ENCODE data around the gene FAU. TPM values are rescaled to one million over a fixed set of nuclear protein-coding genes. Genes with fewer than 3 reads are reported as not detected.
A peak's percentile ranks its signal among the peaks of the same experiment; 100 is the strongest.

FAU gene
- total and polyA plus RNA-seq, 9 of the 15 experiments (the other 6 are each of a cell fraction or from before 2014, with no cell fraction given), result 433 to 1,827 (median 942) TPM

- no peak overlapping the region for H3K27ac ChIP-seq (ENCODE audit: extremely low read depth, low read depth, low read length)
- 42% methylated on average over 2 of the region's 2 CpGs for WGBS (ENCODE audit: insufficient coverage, low coverage, missing lambda C conversion rate)
- no peak overlapping the region for H2AFZ ChIP-seq (ENCODE audit: low read depth, low read length)
- POLR2A ChIA-PET, result interaction anchor here (1.1 to 7.6 kb wide), 2 partner anchors 9 to 12 kb away, joined by 3 to 75 read pairs; partner anchors contain the start of gene SYVN1
- H3K27me3 ChIP-seq (ENCODE audit: control insufficient read depth in 2 of 2, insufficient read depth in 2 of 2, low read length in 2 of 2), result no peaks in the 10 kb centered on the region
- H4K20me1 ChIP-seq (replicated peaks; ENCODE audit: control insufficient read depth, insufficient read depth, low read length), result no peaks in the 10 kb centered on the region
- ATAC-seq, result no peak
- no TSS peak for BruUV-seq (replicated peaks)
- peaks cover 14 to 16% of the 10 kb centered on the region in 2 experiments for H3K4me1 ChIP-seq (replicated peaks in 1 of 2; ENCODE audit: control insufficient read depth in 2 of 2, insufficient read depth in 2 of 2, low read length in 2 of 2)
- CTCF ChIA-PET (ENCODE audit: low intra/inter-chr PET ratio), result no interaction called here
- intact Hi-C loops (cut with micrococcal nuclease) (no loop called here), in situ Hi-C loops (cut with MboI) (no loop called here)
- no peaks in the 10 kb centered on the region; the same call in 1 of the 2 replicates for H3K9me3 ChIP-seq (replicated peaks; ENCODE audit: control insufficient read depth, insufficient read depth, low read depth, low read length)
- H3K36me3 ChIP-seq (ENCODE audit: control insufficient read depth, insufficient read depth, low read length), result no peaks in the 10 kb centered on the region
- H3K4me2 ChIP-seq (ENCODE audit: insufficient read depth, low read length), result no peak overlapping the region
- H3K9ac ChIP-seq (ENCODE audit: insufficient read depth in 1 of 2, low read depth in 2 of 2, low read length in 2 of 2), result no peak overlapping the region
- no peak for DNase-seq (ENCODE audit: extremely low read depth in 1 of 4, low spot score in 3 of 4)
- H3K4me3 ChIP-seq, result no peak overlapping the region
- H3K79me2 ChIP-seq (ENCODE audit: control insufficient read depth, insufficient read depth, low read length), result no peaks in the 10 kb centered on the region
- H3K9me1 ChIP-seq (ENCODE audit: control insufficient read depth, insufficient read depth, low read length), result no peaks in the 10 kb centered on the region
- no peak for FAIRE-seq
- TF ChIP-seq SIN3B (IDR thresholded peaks at IDR 0.05; ENCODE audit: low read depth), result no peak
- TF ChIP-seq ZNF124 (CRISPR knock-in tag; IDR thresholded peaks at IDR 0.05), result no peak
- no peak for TF ChIP-seq MXD1 (CRISPR knock-in tag; IDR thresholded peaks at IDR 0.05; ENCODE audit: borderline replicate concordance, poor library complexity, severe bottlenecking)
- TF ChIP-seq ZC3H11A (IDR thresholded peaks at IDR 0.05; ENCODE audit: low read depth, low read length), result peak; percentile 78; the same call in 1 of the 2 replicates
- no peak for TF ChIP-seq ZBTB2 (IDR thresholded peaks at IDR 0.05)
- TF ChIP-seq XRCC4 (IDR thresholded peaks at IDR 0.05; ENCODE audit: extremely low read depth, insufficient read depth, insufficient read length), result no peak
- no peak for TF ChIP-seq POU5F1 (IDR thresholded peaks at IDR 0.05; ENCODE audit: borderline replicate concordance, low read depth, low read length, partially characterized antibody)
- no peak for TF ChIP-seq PKNOX1 (IDR thresholded peaks at IDR 0.05)
- no peak for TF ChIP-seq NFIX (CRISPR knock-in tag; IDR thresholded peaks at IDR 0.05; ENCODE audit: low read depth)
- TF ChIP-seq TRIM28 (IDR thresholded peaks at IDR 0.05), result 0 out of 2 replicates have a peak, but pooled peaks have one; percentile 35
- no peak for TF ChIP-seq CGGBP1 (CRISPR knock-in tag; IDR thresholded peaks at IDR 0.05)
- TF ChIP-seq RB1 (IDR thresholded peaks at IDR 0.05; ENCODE audit: low read depth), result no peak
- no peak for TF ChIP-seq STAT5B (CRISPR knock-in tag; IDR thresholded peaks at IDR 0.05)
- no peak for TF ChIP-seq IRF1 (CRISPR knock-in tag; IDR thresholded peaks at IDR 0.05; ENCODE audit: borderline replicate concordance)
- TF ChIP-seq ATF4 (CRISPR knock-in tag; IDR thresholded peaks at IDR 0.05), result no peak
- no peak for TF ChIP-seq ZBTB43 (CRISPR knock-in tag; IDR thresholded peaks at IDR 0.05)
Observed at GRCh38 chr11:65147352-65148075, 25.6 kb upstream of the FAU start.
